Measurements from ENCODE around the gene DSCAML1. TPM values are rescaled to one million over a fixed set of nuclear protein-coding genes. Genes with fewer than 3 reads are reported as not detected.
"Not testable (repeated sequence)": the region's sequence is repeated elsewhere in the genome, so short reads cannot be mapped to it uniquely, and the experiment has no call there.

Gene DSCAML1
- total RNA-seq, 1 experiment from 2014 or later = not detected

GRCh38 chr11:117417856-117418255, 379.2 kb downstream of the DSCAML1 start:
- no peak for DNase-seq (ENCODE audit: low read depth)

- no peak for DNase-seq (ENCODE audit: low read depth)
Observed at GRCh38 chr11:117417342-117417741, 379.7 kb downstream of the DSCAML1 start.

GRCh38 chr11:117415358-117415896, 381.6 kb downstream of the DSCAML1 start:
- DNase-seq (ENCODE audit: low read depth) = no peak

GRCh38 chr11:117414724-117415123, 382.3 kb downstream of the DSCAML1 start:
- DNase-seq (ENCODE audit: low read depth) = no peak

GRCh38 chr11:117413616-117414015, 383.4 kb downstream of the DSCAML1 start:
- no peak for DNase-seq (ENCODE audit: low read depth)

GRCh38 chr11:117412653-117413275, 384.3 kb downstream of the DSCAML1 start:
- no peak for DNase-seq (ENCODE audit: low read depth)

- DNase-seq (ENCODE audit: low read depth) = no peak
Observed at GRCh38 chr11:117412176-117412575, 384.8 kb downstream of the DSCAML1 start.

GRCh38 chr11:117411736-117412135, 385.3 kb downstream of the DSCAML1 start:
- no peak for DNase-seq (ENCODE audit: low read depth)

- no peak for DNase-seq (ENCODE audit: low read depth)
Observed at GRCh38 chr11:117410861-117411710, 385.9 kb downstream of the DSCAML1 start.

GRCh38 chr11:117410238-117410637, 386.8 kb downstream of the DSCAML1 start:
- DNase-seq (ENCODE audit: low read depth) = no peak

- no peak for DNase-seq (ENCODE audit: low read depth)
Observed at GRCh38 chr11:117409511-117409910, 387.5 kb downstream of the DSCAML1 start.

- DNase-seq (ENCODE audit: low read depth) = no peak
Observed at GRCh38 chr11:117408356-117408755, 388.7 kb downstream of the DSCAML1 start.

- DNase-seq (ENCODE audit: low read depth) = no peak
Observed at GRCh38 chr11:117407016-117407415, 390.0 kb downstream of the DSCAML1 start.

GRCh38 chr11:117405898-117406297, 391.1 kb downstream of the DSCAML1 start:
- DNase-seq (ENCODE audit: low read depth) = not testable (repeated sequence)

- not testable (repeated sequence) for DNase-seq (ENCODE audit: low read depth)
Observed at GRCh38 chr11:117399100-117399840, 397.7 kb downstream of the DSCAML1 start.

GRCh38 chr11:117398618-117399017, 398.4 kb downstream of the DSCAML1 start:
- not testable (repeated sequence) for DNase-seq (ENCODE audit: low read depth)

- no peak for DNase-seq (ENCODE audit: low read depth)
Observed at GRCh38 chr11:117396970-117397369, 400.0 kb downstream of the DSCAML1 start.

GRCh38 chr11:117395476-117395875, 401.5 kb downstream of the DSCAML1 start:
- DNase-seq (ENCODE audit: low read depth) = no peak

- DNase-seq (ENCODE audit: low read depth) = no peak
Observed at GRCh38 chr11:117394221-117394925, 402.6 kb downstream of the DSCAML1 start.

GRCh38 chr11:117392979-117393378, 404.0 kb downstream of the DSCAML1 start:
- DNase-seq (ENCODE audit: low read depth) = no peak

Data from HT1080 (cell line).